Measurements from ENCODE around the gene PLLP.
A peak's percentile ranks its signal among the peaks of the same experiment; 100 is the strongest.

The PLLP gene

GRCh38 chr16:57266531-57267260 is 17.8 kb downstream of the PLLP start:
- Mint-ChIP-seq H3K9me3 (no peaks in the 10 kb centered on the region), H3K4me1 (no peaks in the 10 kb centered on the region), H3K4me3 (no peak overlapping the region), H3K27ac (peak overlapping the region; percentile 63 to 82 (median 79)), H3K36me3 (ENCODE audit: low read depth) (no peaks in the 10 kb centered on the region), H3K27me3 (ENCODE audit: low read depth) (peaks cover 14% of the 10 kb centered on the region)
- TF ChIP-seq CTCF (IDR thresholded peaks at IDR 0.05; ENCODE audit: unreplicated experiment in 3 of 3): no peak

DNA sequence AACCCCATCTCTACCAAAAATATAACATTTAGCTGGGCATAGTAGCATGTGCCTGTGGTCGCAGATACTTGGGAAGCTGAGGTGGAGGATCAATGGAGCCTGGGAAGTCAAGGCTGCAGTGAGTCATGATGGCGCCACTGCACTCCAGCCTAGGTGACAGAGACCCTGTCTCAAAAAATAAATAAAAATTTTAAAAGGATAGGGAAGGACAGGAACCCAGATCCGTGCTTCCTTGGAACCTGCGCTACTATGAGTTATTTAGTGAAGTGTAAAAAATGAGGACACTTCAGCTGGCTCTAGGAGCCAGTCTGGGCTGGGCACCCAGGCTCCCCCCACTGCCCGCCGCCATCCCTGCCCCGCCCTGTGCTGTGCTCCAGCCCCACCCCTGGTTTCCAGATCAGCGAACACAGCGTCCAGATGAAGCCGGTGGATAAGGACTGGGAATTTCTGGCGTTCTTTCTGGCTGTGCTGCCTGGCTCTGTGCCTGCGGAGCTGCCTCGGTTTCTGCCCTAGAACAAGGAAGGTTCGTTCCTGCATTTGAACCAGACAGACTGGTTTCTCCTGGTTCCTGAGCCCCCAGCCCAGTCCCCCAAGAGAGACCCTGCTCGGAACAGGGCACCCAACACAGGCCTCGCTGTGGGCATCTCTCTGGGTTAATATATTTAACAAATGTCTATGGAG is 18.5 kb downstream of the PLLP start:
- TF ChIP-seq CTCF (IDR thresholded peaks at IDR 0.05; ENCODE audit: unreplicated experiment in 3 of 3): no peak
- Mint-ChIP-seq H3K27ac (peak overlapping the region; percentile 63 to 82 (median 79)), H3K27me3 (ENCODE audit: low read depth) (peaks cover 14% of the 10 kb centered on the region)

DNA sequence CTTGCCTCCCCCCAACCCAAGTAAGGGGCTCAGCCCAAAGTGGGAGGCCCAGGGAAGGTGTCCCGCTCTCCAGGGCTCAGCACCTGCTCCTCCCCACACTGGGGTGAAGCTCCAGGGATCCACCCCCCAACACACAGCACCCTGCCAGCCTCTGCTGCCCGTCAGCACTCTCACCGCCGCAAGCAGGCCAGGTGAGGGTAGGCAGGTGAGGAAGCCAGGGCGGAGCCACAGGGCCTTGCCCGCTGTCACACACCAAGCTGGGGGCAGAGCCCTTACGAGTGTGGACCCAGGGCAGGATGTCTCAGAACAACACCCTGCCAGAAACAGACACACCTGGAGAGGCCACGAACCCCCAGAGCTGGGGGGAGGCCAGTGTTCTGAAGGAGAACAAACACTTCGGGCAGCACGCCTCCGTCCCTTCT is 19.5 kb downstream of the PLLP start:
- no peak for TF ChIP-seq CTCF (IDR thresholded peaks at IDR 0.05; ENCODE audit: unreplicated experiment in 3 of 3)
- no peaks in the 10 kb centered on the region for H3K36me3 Mint-ChIP-seq (ENCODE audit: low read depth)
- peaks cover 5% of the 10 kb centered on the region for H3K4me1 Mint-ChIP-seq
- H3K27ac Mint-ChIP-seq: no peak overlapping the region
- H3K4me3 Mint-ChIP-seq: no peak overlapping the region
- H3K9me3 Mint-ChIP-seq: no peaks in the 10 kb centered on the region
- H3K27me3 Mint-ChIP-seq (ENCODE audit: low read depth): peaks cover 14% of the 10 kb centered on the region

More for the DNA sequence above, 18.5 kb downstream of the PLLP start:
- H3K9me3 Mint-ChIP-seq: no peaks in the 10 kb centered on the region
- H3K4me1 Mint-ChIP-seq: no peaks in the 10 kb centered on the region
- no peak overlapping the region for H3K4me3 Mint-ChIP-seq
- no peaks in the 10 kb centered on the region for H3K36me3 Mint-ChIP-seq (ENCODE audit: low read depth)

DNA sequence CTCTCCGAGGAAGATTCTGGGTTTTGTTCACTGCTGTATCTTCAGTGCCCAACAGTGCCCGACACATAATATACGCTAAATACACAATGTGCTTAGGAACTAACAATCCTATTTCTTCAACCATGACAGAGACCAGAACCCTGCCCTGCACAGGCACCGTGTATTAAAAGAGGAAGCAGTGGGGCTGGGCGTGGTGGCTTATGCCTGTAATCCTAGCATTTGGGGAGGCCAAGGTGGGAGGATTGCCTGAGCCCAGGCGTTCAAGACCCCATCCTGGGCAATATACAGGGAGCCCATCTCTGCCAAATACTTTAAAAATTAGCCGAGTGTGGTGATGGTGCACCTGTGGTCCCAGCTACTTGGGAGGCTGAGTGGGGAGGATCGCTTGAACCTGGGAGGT is 20.1 kb downstream of the PLLP start:
- no peaks in the 10 kb centered on the region for H3K36me3 Mint-ChIP-seq (ENCODE audit: low read depth)
- peaks cover 5% of the 10 kb centered on the region for H3K4me1 Mint-ChIP-seq
- H3K27ac Mint-ChIP-seq: no peak overlapping the region
- no peak overlapping the region for H3K4me3 Mint-ChIP-seq
- TF ChIP-seq CTCF (IDR thresholded peaks at IDR 0.05; ENCODE audit: unreplicated experiment in 3 of 3): no peak
- H3K9me3 Mint-ChIP-seq: no peaks in the 10 kb centered on the region
- H3K27me3 Mint-ChIP-seq (ENCODE audit: low read depth): peaks cover 11% of the 10 kb centered on the region

- H3K9me3 Mint-ChIP-seq: no peaks in the 10 kb centered on the region
- peaks cover 11% of the 10 kb centered on the region for H3K27me3 Mint-ChIP-seq (ENCODE audit: low read depth)
- H3K27ac Mint-ChIP-seq: no peak overlapping the region
- H3K36me3 Mint-ChIP-seq (ENCODE audit: low read depth): no peaks in the 10 kb centered on the region
- no peak overlapping the region for H3K4me3 Mint-ChIP-seq
- no peak for TF ChIP-seq CTCF (IDR thresholded peaks at IDR 0.05; ENCODE audit: unreplicated experiment in 3 of 3)
- peaks cover 5% of the 10 kb centered on the region for H3K4me1 Mint-ChIP-seq
These were observed 20.7 kb downstream of the PLLP start for GRCh38 chr16:57263541-57264351.

All from nephron (organoid).